ENCODE measurements around the gene PLEKHM3.

- no peak for TF ChIP-seq CTCF (conservative IDR thresholded peaks at IDR 0.05; ENCODE audit: low read depth in 2 of 2)
- TF ChIP-seq POLR2AphosphoS5 (IDR thresholded peaks at IDR 0.05; ENCODE audit: low read depth), result no peak
- no peak for TF ChIP-seq REST (IDR thresholded peaks at IDR 0.05; ENCODE audit: unreplicated experiment)
Observed at GRCh38 chr2:207816546-207816945, 208.8 kb downstream of the PLEKHM3 start.

Measured in GM23338 (cell line).